Skin epidermis (tissue), 12 donors: ENCODE data around the gene IQGAP2.
A peak's percentile ranks its signal among the peaks of the same experiment; 100 is the strongest.
"Not testable (repeated sequence)": the region's sequence is repeated elsewhere in the genome, so short reads cannot be mapped to it uniquely, and the experiment has no call there.

Source experiments
- H3K27ac ChIP-seq, 21 experiments: fragments of 200-600 bp; sonication (generic) in 11 of 21; one replicate each; pipeline ENCODE4 v1.5.0; 2020; ENCODE audit warnings: mild to moderate bottlenecking in 3 of 21, inconsistent platforms in 2 of 21, moderate library complexity in 2 of 21
- H3K4me3 ChIP-seq, 7 experiments: fragments of 200-600 bp; sonication (generic) in 2 of 7; one replicate each; pipeline ENCODE4 v1.5.0; 2020; ENCODE audit warnings: inconsistent platforms in 2 of 7, mild to moderate bottlenecking in 2 of 7, moderate library complexity in 1 of 7

IQGAP2 gene

DNA sequence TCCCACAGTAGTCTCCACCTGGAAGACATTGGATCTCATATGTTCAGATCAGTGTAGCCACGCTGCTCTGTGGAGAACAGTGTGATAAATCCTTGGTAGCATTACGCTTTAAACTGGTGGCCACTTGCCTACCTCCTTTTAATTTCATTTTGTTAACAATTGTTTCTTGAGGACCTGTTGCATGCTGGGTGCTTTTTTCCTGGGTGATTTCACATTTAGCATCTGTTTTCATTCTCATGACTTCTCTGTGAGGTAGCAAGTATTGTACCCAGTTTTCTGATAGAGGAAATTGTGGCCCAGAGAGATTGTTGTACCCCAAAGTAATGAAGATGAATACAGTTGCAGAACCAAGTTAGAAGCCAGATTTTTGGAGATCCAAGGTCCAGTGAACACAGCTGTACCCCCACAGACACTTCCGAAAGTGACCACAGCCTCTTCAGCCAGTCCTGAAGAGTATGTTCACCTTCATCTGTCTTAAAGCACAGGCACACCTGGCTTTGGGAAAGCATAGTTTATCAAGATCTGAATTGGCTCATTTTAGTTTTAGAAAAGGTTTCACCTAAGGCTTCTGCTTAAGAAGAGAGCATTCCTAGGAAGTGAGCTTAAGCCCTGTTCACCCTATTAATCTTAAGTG lies 144.9 kb downstream of the IQGAP2 start:
- H3K27ac ChIP-seq: peak overlapping the region in 18 of 21 experiments; percentile 7 to 93 (median 67)

DNA sequence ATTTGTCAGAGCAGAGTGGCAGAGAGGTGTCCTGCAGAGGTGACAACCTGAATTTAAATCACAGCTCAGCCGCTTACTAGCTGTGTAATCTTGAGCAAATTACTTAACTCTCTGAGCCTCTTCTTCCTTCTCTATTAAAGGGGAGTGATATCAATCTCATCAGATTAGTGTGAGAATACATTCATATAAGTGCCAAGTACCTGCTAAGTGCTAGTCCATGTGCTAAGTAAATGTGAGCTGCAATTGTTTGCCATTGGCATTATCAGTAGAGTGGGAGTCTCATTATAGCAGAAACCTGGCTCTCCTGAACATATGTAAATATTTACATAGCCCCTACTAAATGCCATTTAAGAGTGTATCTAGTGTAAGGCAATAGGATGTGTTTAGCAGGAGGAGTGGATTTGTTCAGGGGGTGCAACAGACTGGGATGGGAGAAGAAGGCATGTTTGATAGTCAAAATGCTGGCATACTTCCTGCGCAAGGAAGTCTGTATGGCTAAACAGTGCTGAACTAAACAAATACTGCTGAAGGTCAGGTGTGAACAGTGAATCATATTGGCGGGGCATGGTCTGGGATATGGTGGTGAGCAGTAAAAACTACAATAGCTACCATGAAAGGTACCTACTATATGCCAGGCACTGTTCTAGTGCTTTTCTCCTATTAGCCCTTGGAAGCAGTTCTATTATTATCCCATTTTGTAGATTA lies 145.6 kb downstream of the IQGAP2 start:
- Histone ChIP-seq H3K4me3 (no peak overlapping the region), H3K27ac (peak overlapping the region in 16 of 21 experiments; percentile 7 to 93 (median 67))

More for the DNA sequence above, 144.9 kb downstream of the IQGAP2 start:
- no peak overlapping the region for H3K4me3 ChIP-seq

DNA sequence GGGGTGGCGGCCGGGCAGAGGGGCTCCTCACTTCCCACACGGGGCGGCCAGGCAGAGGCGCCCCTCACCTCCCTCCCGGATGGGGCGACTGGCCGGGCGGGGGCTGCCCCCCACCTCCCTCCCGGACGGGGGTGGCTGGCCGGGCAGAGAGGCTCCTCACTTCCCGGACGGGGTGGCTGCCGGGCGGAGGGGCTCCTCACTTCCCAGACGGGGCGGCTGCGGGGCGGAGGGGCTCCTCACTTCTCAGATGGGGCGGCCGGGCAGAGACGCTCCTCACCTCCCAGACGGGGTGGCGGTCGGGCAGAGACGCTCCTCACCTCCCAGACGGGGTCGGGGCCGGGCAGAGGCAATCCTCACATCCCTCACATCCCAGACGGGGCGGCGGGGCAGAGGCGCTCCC lies 147.8 kb downstream of the IQGAP2 start:
- not testable (repeated sequence) for H3K27ac ChIP-seq, H3K4me3 ChIP-seq

DNA sequence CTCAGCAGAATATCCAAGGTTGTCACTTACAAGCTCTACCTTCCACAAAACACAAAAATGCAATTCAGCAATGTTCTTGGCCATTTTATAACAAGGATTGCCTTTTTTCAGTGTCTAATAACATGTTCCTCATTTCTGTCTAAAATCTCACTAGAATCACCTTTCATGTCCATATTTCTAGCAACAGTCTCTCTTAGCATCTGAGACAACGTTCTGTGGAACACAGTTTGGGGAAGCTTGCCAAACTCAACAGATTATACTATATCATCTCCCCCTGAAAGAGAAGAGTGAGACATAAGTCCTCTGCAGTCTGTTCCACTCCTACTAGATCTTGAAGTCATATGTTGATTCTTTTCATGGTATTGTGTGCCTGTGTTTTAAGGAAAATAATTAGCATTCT lies 149.5 kb downstream of the IQGAP2 start:
- Histone ChIP-seq H3K27ac (no peak overlapping the region), H3K4me3 (no peak overlapping the region)

DNA sequence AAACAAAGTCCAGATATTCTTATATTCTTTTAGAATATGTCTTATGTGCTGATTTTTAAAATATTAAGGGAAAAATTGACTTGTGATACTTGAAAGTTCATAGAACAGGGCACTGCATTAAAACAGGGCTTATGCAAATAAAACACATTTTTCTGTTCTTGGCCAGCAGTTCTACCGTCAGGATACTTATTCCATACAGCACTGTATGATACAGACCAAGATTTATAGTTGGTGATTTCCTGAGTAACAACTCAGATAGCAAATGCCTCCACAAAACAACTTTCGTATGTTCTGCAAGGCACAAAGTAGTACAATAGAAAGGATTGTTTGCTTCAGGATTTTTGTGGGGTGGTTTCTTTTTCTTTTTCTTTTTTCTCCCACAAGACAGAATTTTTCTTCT lies 150.2 kb downstream of the IQGAP2 start:
- H3K4me3 ChIP-seq: no peak overlapping the region

DNA sequence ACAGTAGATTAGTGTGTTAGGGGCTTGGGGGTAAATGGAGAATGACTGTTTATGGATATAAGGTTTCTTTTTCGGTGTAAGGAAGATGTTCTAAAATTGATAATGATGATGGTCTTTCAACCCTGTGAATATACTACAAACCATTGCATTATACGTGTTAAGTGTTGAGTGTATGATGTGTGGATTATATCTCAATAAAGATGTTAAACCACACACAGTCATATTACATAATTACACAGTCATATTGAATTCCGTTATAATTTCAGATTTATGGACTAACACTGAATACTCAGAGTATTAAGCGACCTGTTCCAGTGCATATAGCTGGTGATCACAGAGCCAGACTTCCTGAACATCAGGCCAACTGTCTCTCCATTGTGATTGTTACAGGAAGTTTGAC lies 152.0 kb downstream of the IQGAP2 start:
- H3K4me3 ChIP-seq: no peak overlapping the region

More for the DNA sequence above, 150.2 kb downstream of the IQGAP2 start:
- H3K27ac ChIP-seq: no peak overlapping the region

DNA sequence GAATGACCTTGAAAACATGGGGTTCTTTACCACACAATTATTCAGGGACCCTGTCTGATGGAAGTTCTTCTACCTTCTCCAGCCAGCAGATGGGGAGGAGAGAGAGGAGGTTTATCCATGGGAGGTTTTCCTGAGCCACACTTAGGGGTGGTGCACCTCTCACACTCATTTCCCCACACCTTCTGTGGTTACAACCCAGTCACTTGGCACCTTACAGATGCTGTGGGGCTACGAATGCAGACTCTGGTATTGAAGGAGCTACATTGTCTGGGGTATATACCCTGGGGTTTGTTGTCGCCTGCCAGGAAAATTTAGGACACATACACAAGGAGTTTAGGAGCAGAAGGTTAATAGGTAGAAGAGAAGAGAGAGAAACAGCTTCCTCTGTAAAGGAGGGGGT lies 152.6 kb downstream of the IQGAP2 start:
- Histone ChIP-seq H3K27ac (no peak overlapping the region), H3K4me3 (no peak overlapping the region)

More for the DNA sequence above, 152.0 kb downstream of the IQGAP2 start:
- H3K27ac ChIP-seq: no peak overlapping the region

DNA sequence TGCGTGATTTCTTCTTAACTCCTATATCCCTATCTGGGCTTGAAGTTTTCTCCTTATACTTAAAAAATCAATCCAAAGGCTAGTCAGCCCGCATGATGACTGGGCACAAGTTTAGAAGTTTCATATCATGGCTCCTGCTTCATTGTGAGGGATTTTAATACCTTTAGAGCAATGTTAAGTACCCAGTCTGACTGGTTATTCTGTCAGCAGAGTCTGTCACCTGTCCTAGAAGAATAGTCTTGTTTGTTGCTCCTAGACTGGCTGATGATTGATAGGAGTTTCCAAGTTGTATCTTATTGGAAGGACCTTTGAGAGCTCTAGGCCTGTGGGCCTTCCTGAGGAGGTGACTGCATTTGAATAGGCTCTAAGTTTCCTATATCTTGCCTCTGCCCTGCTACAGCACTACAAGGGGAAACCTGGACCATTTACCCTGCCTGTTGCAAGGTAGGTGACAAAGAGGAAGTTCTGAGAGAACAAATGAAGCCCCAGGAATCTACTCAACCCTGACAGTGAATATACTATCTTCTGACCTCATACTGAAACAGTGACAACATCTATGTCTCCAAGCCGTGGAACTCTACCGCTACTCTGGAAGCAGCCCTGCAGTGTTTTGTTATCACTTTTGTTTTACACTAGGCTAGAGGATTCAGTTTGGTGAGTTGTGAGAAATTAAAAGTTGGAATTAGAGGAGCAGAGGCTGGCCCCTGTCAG lies 153.6 kb downstream of the IQGAP2 start:
- Histone ChIP-seq H3K4me3 (no peak overlapping the region), H3K27ac (no peak overlapping the region)

DNA sequence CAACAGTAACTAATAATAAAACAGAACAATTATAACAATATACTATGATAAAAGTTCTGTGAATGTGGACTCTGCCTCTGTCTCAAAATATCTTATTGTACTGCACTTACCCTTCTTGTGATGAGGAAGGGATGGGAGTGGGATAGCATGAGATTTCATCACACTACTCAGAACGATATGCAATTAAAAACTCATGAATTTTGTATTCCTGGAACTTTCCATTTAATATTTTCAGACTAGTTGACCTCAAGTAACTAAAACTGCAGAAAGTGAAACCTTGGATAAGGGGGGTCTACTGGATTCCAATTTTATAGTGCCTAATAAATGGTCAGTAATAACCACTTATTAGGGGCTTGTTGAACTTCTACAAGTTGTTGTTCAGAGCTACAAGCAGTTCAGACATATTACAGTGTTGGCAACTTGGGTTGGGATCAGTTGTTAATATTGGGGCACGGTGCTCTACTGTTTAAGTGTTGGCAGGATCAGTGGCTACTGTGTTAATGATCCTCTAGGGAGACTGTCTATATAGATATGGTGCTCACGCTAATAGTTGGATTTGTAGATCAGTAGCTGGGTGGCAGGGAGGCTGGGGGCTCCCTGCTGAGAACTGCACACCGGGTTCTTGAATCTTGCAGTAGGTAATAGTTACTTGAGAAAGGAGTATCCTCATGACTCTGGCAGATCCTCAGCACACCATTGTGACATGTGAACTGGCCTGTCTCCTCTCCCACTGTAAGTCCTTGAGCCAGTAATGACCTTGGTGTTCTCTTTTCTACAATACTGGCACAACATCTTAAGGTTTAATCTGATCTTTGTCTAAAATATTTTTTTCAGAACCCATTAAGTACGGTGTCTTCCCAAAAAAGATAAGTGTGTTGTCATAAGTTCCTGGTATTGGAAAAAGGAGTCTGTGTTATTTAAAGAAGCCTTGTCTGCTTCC lies 158.1 kb downstream of the IQGAP2 start:
- no peak overlapping the region for H3K27ac ChIP-seq

DNA sequence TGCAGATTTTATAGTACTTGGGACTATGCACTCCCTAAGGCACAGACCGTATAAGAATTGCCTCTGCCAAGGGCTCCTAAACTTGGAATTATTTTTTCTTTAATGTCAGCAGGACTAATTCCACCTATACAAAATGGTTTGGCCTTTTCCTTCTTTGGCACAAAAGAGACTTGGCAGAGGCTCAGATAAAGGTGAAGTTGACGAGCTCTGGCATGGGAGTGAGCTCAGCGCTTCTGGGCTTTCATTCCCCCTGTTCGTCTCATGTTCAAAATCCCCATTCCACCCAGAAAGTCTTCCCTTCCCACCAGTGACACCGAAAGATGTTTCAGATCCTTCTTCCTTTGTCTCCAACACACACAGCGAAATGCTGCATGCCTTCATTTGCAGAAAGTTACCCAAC lies 158.9 kb downstream of the IQGAP2 start:
- Histone ChIP-seq H3K27ac (no peak overlapping the region), H3K4me3 (no peak overlapping the region)

More for the DNA sequence above, 158.1 kb downstream of the IQGAP2 start:
- H3K4me3 ChIP-seq: no peak overlapping the region

DNA sequence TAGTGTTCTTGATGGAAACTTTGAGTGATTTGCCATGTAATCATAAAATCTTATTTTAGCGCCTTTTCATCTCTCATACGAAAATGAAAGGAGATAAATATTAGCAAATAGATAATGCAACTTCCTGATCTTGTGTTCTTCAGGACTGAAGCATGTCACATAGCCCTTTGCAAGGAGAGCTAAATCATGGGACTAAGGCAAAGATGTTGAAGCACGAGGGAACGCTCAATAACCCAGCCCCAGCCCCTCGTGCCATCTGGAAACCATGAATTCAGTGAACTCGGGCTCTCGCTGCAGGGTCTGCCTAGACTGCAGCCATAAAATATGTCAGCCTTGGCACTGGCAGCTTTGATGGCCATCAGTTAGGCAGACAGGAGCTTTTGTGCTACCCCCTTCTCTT lies 161.9 kb downstream of the IQGAP2 start:
- peak overlapping the region in 1 of 21 experiments; percentile 46 for H3K27ac ChIP-seq
- no peak overlapping the region for H3K4me3 ChIP-seq

DNA sequence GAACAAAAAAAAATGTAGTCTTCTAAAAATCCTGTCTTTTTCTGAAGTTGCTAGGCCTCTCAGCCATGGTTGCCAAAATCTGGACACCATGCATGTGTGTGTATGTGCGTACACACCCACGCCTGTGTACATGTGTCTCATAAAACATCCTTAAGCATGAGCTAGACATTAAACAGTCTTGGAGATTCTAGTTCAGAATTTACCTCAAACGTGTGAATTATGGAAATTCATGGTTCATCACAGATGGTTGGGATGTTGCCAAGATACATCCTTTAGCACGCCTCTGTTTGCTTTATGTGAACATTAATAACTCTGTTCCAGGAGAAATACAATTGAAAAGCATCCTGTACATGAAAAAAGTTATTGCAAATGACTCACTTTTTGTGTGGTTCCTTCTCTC lies 167.1 kb downstream of the IQGAP2 start:
- H3K27ac ChIP-seq: no peak overlapping the region
- H3K4me3 ChIP-seq: no peak overlapping the region

DNA sequence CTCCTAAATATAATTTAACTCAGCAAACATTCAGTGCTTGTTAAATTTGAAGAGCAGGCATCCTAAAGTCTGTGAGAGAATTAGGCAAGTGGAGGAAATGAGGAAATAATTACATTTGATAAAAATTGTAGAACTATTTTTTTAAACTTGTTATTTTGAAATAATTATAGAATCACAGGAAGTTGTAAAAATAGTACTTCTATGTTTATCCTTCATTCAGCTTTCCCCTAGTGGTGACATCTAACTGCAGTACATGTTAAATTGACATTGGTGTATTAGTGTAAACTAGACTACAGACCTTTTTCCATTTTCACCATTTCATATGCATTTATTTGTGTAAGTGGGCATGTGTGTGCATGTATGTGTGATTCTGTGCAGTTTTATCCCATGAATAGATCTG lies 168.5 kb downstream of the IQGAP2 start:
- no peak overlapping the region for H3K4me3 ChIP-seq
- H3K27ac ChIP-seq: no peak overlapping the region

DNA sequence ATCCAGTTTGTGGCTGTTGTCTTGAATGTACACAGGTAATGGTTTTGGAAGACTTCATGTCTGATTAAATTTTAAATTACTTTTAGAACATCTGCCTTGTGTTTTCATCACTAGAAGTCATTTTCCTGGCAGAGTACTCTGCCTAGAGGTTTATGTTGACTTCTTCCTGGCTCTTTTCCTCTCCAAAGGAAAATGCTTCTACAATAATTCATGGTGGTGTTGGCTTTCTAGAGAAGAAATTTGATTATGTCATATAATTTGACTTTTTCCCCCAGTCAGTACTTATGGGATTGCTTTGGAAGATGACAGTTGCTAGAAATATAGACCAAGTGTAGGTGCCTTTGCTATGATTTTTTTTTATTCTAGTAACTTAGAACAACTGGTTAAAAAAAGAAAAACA lies 173.4 kb downstream of the IQGAP2 start:
- H3K27ac ChIP-seq: no peak overlapping the region
- H3K4me3 ChIP-seq: no peak overlapping the region

DNA sequence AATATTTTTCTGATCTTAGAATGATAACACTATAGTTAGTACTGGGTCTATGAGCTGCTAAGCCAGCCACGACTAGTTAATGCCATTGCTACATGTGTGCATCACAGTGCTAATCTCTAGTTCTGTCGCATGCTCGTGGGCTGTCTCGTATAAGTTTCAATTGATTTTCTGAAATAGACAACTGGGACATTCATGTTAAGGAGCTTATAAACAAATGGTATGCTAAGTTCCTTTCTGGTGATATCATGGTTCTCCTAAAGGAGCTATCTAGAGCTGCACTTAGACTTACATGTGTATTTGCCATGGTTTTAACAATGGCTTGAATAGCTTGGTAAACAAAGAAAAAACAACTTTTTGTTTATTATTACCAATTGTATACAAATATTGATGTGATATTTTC lies 173.9 kb downstream of the IQGAP2 start:
- Histone ChIP-seq H3K27ac (no peak overlapping the region), H3K4me3 (no peak overlapping the region)

DNA sequence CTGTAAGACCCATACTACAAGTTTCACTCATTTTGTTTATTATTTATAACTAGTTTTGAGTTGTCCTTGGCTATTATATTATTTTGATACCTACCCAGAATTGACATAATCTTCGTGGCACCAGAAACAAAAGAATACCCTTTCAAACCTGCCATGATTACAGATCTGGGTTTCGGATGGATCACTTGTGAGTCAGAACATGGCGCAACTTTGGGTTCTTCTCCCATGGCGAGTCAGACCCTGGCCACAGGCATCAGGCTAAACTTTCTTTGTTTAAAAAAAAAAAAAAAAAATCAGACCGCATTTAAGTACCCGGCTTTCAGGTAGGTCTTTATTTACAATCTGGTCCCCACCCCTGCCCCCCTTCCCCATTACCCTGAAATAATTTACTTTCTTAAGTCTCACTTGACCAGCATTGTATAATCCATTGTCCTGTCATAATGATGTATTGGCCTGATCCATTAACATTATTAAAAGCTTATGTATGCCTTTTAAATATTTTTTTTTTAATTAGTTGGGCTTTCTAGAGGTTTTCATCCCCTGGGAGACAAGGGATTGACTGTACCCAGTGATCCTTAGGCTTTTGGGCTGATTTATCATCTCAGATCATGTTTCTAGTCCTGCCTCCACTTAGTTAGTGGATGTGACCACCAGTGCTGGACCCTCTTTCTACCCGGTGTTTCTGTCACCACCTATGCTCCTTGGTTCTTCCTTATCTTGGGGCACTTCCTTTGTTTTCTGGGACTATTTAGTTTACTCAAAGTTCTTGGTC lies 176.3 kb downstream of the IQGAP2 start:
- no peak overlapping the region for H3K27ac ChIP-seq
- no peak overlapping the region for H3K4me3 ChIP-seq

DNA sequence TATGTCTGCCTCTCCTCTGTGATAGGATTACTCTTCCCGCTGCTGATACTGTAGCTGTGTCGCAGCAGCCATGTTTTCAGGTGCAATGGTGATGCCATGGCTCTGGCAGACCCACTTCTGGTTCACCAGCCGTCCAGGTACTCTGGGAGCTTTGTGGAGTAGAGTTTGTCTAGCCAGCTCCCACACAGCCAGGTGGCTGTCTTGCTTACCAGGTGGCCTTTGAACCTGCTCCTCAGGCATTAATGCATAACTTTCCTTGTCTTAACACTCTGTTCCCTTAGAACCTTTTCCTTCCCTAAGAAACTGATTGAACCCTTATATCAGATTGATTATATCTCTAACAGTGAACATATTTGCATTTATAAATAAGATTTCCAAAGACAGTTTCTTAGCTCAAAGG lies 177.9 kb downstream of the IQGAP2 start:
- Histone ChIP-seq H3K4me3 (no peak overlapping the region), H3K27ac (no peak overlapping the region)

DNA sequence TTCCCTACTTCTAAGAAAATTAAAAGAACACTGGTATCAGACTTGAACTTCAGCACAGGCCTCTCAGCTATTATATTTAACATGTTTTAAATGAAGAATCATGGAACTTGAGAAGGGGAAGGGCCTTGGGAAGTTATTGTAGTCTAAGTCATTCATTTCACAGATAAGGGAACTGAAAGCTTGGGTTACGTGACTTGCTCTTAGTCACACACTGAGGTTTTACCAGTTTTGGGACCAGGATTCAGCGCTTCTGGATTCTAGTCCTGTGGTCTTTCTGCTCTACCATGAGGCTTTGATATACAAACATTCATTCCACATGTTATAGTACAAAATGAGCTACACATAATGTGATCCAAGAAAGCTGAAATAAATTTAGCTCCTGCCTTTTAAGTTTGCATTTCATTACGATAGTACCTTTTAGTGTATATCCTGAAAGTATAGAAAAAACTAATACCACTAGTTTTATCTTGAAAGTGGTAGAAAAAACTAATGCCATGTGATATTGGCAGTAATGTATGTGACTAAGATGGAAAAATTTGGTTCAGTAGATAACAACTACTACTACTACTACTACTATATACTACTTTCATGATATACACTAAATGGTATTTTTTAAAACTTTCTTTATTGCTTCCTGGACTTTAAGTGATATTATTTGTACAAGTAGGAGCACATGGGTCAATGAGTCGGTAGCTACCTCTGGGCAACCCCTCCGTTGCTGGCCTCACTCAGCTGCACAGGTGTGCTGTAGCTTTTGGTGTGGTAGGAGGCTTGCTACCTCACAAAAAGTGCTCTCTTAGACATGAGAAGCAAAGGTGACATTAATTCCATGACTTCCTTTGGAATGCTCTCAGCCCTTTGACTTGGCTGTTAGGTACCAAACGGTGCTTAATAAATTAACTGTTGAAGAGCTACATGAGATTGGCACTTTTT lies 179.4 kb downstream of the IQGAP2 start:
- Histone ChIP-seq H3K4me3 (no peak overlapping the region), H3K27ac (no peak overlapping the region)
